GM12878 (cell line): ENCODE measurements around the gene KCNK5. TPM values are rescaled to one million over a fixed set of nuclear protein-coding genes. Genes with fewer than 3 reads are reported as not detected.

Experiments
- CBX3 ChIP-seq: fragments of 200-600 bp; sonication (generic); IDR thresholded peaks from 2 replicates; pipeline ENCODE4 v1.6.1; 2016; ENCODE audit warnings: low read depth, borderline replicate concordance
- MYB ChIP-seq: fragments of 150-350 bp; IDR thresholded peaks from 2 replicates; pipeline ENCODE4 v1.6.1; 2014; ENCODE audit warnings: mild to moderate bottlenecking, low read depth, low read length, borderline replicate concordance
- RFX5 ChIP-seq: IDR thresholded peaks from 2 replicates; pipeline ENCODE4 v1.6.1; 2011; ENCODE audit warnings: low read depth, low read length, improper control_type of control experiment
- TCF7 ChIP-seq: IDR thresholded peaks from 2 replicates; pipeline ENCODE4 v1.6.1; 2014; ENCODE audit warnings: antibody characterized with exemption, borderline replicate concordance
- polyA plus RNA-seq, 11 experiments: library from polyadenylated mRNA; depleted of rRNA in 4 of 11; unstranded in 6 of 11; stranded (reverse) in 5 of 11; fragments of >200 nt; fragmentation: Nextera tagmentation in 4 of 11; fragmentation: Illumina TruSeq in 1 of 11; extraction: Ambion mirVana in 4 of 11; extraction: Trizol in 1 of 11; gene quantifications; 1 replicate in 1 of 11; 2 replicates in 10 of 11; pipeline versions ENCODE4 v1.2.1 to v1.2.3, GENCODE V29; 2011 to 2016; ENCODE audit warnings: inconsistent platforms in 2 of 11, missing spikeins in 2 of 11, low read depth in 1 of 11
- total RNA-seq, 4 experiments: library from RNA; depleted of rRNA in 3 of 4; stranded (reverse); fragments of >200 nt in 3 of 4; fragmentation: Illumina TruSeq in 1 of 4; extraction: Trizol in 1 of 4; gene quantifications; 2 replicates each; pipeline versions ENCODE4 v1.2.1 to v1.2.3, GENCODE V29; 2013 to 2021
- TF ChIP-seq, protein P1 (sequence below): fragments of 450-650 bp; IDR thresholded peaks from 2 replicates; pipeline ENCODE4 v1.6.1; 2017; ENCODE audit warnings: low read depth, mild to moderate bottlenecking, moderate library complexity
- TF ChIP-seq, protein P2 (sequence below): fragments of 450-650 bp; formaldehyde crosslinking; IDR thresholded peaks from 2 replicates; pipeline ENCODE4 v1.5.0; 2022; ENCODE audit warnings: mild to moderate bottlenecking, missing genetic modification characterization
- TF ChIP-seq, protein P3 (sequence below): IDR thresholded peaks from 2 replicates; pipeline ENCODE4 v1.6.1; 2011; ENCODE audit warnings: low read depth, mild to moderate bottlenecking, low read length, moderate library complexity, borderline replicate concordance; ENCODE audit errors: extremely low read depth
- TF ChIP-seq, protein P4 (sequence below): IDR thresholded peaks from 2 replicates; pipeline ENCODE4 v1.6.1; 2012; ENCODE audit warnings: low read depth, low read length, improper control_type of control experiment
- TF ChIP-seq, protein P5 (sequence below): IDR thresholded peaks from 2 replicates; pipeline ENCODE4 v1.6.1; 2012; ENCODE audit warnings: low read length, inconsistent platforms

The KCNK5 gene
- total and polyA plus RNA-seq, 10 of the 15 experiments (the other 5 are each of a cell fraction or from before 2014, with no cell fraction given) = 0.11 to 4.2 (median 2.1) TPM

- TF ChIP-seq, protein P1, sequence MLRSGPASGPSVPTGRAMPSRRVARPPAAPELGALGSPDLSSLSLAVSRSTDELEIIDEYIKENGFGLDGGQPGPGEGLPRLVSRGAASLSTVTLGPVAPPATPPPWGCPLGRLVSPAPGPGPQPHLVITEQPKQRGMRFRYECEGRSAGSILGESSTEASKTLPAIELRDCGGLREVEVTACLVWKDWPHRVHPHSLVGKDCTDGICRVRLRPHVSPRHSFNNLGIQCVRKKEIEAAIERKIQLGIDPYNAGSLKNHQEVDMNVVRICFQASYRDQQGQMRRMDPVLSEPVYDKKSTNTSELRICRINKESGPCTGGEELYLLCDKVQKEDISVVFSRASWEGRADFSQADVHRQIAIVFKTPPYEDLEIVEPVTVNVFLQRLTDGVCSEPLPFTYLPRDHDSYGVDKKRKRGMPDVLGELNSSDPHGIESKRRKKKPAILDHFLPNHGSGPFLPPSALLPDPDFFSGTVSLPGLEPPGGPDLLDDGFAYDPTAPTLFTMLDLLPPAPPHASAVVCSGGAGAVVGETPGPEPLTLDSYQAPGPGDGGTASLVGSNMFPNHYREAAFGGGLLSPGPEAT = no peak
- TF ChIP-seq, protein P2, sequence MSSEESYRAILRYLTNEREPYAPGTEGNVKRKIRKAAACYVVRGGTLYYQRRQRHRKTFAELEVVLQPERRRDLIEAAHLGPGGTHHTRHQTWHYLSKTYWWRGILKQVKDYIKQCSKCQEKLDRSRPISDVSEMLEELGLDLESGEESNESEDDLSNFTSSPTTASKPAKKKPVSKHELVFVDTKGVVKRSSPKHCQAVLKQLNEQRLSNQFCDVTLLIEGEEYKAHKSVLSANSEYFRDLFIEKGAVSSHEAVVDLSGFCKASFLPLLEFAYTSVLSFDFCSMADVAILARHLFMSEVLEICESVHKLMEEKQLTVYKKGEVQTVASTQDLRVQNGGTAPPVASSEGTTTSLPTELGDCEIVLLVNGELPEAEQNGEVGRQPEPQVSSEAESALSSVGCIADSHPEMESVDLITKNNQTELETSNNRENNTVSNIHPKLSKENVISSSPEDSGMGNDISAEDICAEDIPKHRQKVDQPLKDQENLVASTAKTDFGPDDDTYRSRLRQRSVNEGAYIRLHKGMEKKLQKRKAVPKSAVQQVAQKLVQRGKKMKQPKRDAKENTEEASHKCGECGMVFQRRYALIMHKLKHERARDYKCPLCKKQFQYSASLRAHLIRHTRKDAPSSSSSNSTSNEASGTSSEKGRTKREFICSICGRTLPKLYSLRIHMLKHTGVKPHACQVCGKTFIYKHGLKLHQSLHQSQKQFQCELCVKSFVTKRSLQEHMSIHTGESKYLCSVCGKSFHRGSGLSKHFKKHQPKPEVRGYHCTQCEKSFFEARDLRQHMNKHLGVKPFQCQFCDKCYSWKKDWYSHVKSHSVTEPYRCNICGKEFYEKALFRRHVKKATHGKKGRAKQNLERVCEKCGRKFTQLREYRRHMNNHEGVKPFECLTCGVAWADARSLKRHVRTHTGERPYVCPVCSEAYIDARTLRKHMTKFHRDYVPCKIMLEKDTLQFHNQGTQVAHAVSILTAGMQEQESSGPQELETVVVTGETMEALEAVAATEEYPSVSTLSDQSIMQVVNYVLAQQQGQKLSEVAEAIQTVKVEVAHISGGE (CRISPR knock-in tag) = no peak
- no peak for TF ChIP-seq TCF7
- TF ChIP-seq MYB = no peak
- no peak for TF ChIP-seq CBX3
- TF ChIP-seq, protein P3, sequence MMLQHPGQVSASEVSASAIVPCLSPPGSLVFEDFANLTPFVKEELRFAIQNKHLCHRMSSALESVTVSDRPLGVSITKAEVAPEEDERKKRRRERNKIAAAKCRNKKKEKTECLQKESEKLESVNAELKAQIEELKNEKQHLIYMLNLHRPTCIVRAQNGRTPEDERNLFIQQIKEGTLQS = no peak
- TF ChIP-seq, protein P4, sequence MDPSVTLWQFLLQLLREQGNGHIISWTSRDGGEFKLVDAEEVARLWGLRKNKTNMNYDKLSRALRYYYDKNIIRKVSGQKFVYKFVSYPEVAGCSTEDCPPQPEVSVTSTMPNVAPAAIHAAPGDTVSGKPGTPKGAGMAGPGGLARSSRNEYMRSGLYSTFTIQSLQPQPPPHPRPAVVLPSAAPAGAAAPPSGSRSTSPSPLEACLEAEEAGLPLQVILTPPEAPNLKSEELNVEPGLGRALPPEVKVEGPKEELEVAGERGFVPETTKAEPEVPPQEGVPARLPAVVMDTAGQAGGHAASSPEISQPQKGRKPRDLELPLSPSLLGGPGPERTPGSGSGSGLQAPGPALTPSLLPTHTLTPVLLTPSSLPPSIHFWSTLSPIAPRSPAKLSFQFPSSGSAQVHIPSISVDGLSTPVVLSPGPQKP = no peak
- TF ChIP-seq RFX5 = no peak
- TF ChIP-seq, protein P5, sequence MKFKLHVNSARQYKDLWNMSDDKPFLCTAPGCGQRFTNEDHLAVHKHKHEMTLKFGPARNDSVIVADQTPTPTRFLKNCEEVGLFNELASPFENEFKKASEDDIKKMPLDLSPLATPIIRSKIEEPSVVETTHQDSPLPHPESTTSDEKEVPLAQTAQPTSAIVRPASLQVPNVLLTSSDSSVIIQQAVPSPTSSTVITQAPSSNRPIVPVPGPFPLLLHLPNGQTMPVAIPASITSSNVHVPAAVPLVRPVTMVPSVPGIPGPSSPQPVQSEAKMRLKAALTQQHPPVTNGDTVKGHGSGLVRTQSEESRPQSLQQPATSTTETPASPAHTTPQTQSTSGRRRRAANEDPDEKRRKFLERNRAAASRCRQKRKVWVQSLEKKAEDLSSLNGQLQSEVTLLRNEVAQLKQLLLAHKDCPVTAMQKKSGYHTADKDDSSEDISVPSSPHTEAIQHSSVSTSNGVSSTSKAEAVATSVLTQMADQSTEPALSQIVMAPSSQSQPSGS = no peak
Measured at GRCh38 chr6:39273406-39273821, 44.1 kb upstream of the KCNK5 start (continued).
